Aorta (tissue), 5 donors: ENCODE data around the gene CRYBA1. TPM values are rescaled to one million over a fixed set of nuclear protein-coding genes. Genes with fewer than 3 reads are reported as not detected.

Experiments
- ATAC-seq: fragments of 200-7000 bp; cut with Tn5 transposase; one replicate; pipeline ENCODE4 v1.9.1; 2022; ENCODE audit warnings: moderate library complexity; ENCODE audit not compliant: low FRiP score
- DNase-seq, 2 donors: peaks; one replicate each; pipeline ENCODE4 v3.0.0-alpha.2; 2020
- H3K27ac ChIP-seq, 2 donors: one replicate each; pipeline ENCODE4 v1.5.1; 2013; ENCODE audit warnings: low read length in 2 of 2, mild to moderate bottlenecking in 2 of 2, moderate library complexity in 2 of 2, control low read depth in 1 of 2, inconsistent platforms in 1 of 2, low read depth in 1 of 2
- H3K27me3 ChIP-seq, 2 donors: one replicate each; pipeline ENCODE4 v1.6.1; 2013; ENCODE audit warnings: control low read depth in 1 of 2, low read length in 1 of 2, mild to moderate bottlenecking in 1 of 2, moderate library complexity in 1 of 2; ENCODE audit not compliant: insufficient read depth in 2 of 2, control insufficient read depth in 1 of 2
- H3K36me3 ChIP-seq, 2 donors: one replicate each; pipeline ENCODE4 v1.6.1; 2013; ENCODE audit warnings: control low read depth in 1 of 2, low read length in 1 of 2, mild to moderate bottlenecking in 1 of 2; ENCODE audit not compliant: insufficient read depth in 2 of 2, control insufficient read depth in 1 of 2
- H3K4me1 ChIP-seq, 2 donors: one replicate each; pipeline ENCODE4 v1.6.1; 2013; ENCODE audit warnings: low read length in 2 of 2, control low read depth in 1 of 2, mild to moderate bottlenecking in 1 of 2, moderate library complexity in 1 of 2; ENCODE audit not compliant: insufficient read depth in 2 of 2, control insufficient read depth in 1 of 2
- H3K4me3 ChIP-seq, 2 donors: one replicate each; pipeline ENCODE4 v1.5.1; 2013; ENCODE audit warnings: low read length in 2 of 2, control low read depth in 1 of 2, mild to moderate bottlenecking in 1 of 2
- H3K9me3 ChIP-seq: one replicate; pipeline ENCODE4 v1.6.1; 2013; ENCODE audit warnings: mild to moderate bottlenecking, low read length; ENCODE audit not compliant: control insufficient read depth
- WGBS, 2 donors: extraction: QIAGEN DNeasy Blood & Tissue Kit; methylation state at CpG; one replicate each; pipeline ENCODE4 v1.1.7; 2013; 5-methylcytosine and 5-hydroxymethylcytosine counted together
- intact Hi-C, 2 donors: fragments of 100-400 bp; cut with DNase I; formaldehyde crosslinking; loops; one replicate each; pipeline versions ENCODE4 v1.14.2 to v1.15.0; 2022
- polyA plus RNA-seq, 2 donors: library from polyadenylated mRNA; stranded (reverse); fragments of 200-250 nt; gene quantifications; one replicate each; pipeline ENCODE4 v1.2.3, GENCODE V29; 2013
- total RNA-seq, 2 donors: library from RNA; stranded (reverse); fragmentation: NEBNext Ultra II Directional; extraction: Animal tissue kit (Norgen Biotek cat#: 25700); gene quantifications; one replicate each; pipeline ENCODE4 v1.2.1, GENCODE V29; 2021
- donor health status: healthy with polysubstance abuse.
- donor health status: Bipolar disorder and iron deficiency.
- donor health status: DM: no; HTN: no; CAD: no.
- donor health status: DM: no; HTN: no; CAD: no.
- donor health status: DM: yes; HTN: yes; CAD: no.

Gene CRYBA1
- total and polyA plus RNA-seq, 4 donors: not detected

- ATAC-seq: no peak
- Histone ChIP-seq H3K36me3 (no peaks in the 10 kb centered on the region), H3K4me3 (no peak overlapping the region), H3K4me1 (peaks cover 6 to 10% of the 10 kb centered on the region in 2 donors), H3K9me3 (no peaks in the 10 kb centered on the region), H3K27me3 (no peaks in the 10 kb centered on the region), H3K27ac (no peak overlapping the region)
- no peak for DNase-seq
- 94 to 100% methylated on average over 1 of the region's 1 CpG for WGBS, 2 donors
- intact Hi-C loops: no loop called here
Observed at GRCh38 chr17:29242051-29242450, 4.6 kb upstream of the CRYBA1 start.

DNA sequence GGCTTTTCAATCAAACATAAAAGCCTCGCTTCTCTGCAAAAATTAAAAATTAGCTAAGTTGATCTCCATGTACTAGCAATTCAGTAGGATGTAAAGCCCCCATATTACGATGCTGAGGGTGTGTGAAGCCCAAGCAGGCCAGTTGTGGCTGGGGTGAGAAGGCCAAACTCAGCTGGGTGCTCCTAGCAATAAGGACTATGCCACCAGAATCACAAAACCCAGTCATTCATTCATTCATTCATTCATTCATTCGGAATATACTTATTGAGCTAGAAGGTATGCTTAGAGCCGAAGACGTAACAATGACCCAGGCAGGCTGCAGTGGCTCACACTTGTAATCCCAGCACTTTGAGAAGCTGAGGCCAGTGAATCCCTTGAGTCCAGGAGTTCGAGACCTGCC lies 3.9 kb upstream of the CRYBA1 start:
- H3K9me3 ChIP-seq: no peaks in the 10 kb centered on the region
- ATAC-seq (no peak), DNase-seq (no peak)
- WGBS, 2 donors: 97 to 98% methylated on average over 6 of the region's 6 CpGs
- no peak overlapping the region for H3K4me3 ChIP-seq
- H3K27me3 ChIP-seq: no peaks in the 10 kb centered on the region
- intact Hi-C loops: no loop called here
- H3K4me1 ChIP-seq: peaks cover 6 to 9% of the 10 kb centered on the region in 2 donors
- no peak overlapping the region for H3K27ac ChIP-seq
- no peaks in the 10 kb centered on the region for H3K36me3 ChIP-seq

- Histone ChIP-seq H3K36me3 (no peaks in the 10 kb centered on the region), H3K9me3 (no peaks in the 10 kb centered on the region), H3K27me3 (no peaks in the 10 kb centered on the region), H3K4me1 (peaks cover 6 to 9% of the 10 kb centered on the region in 2 donors), H3K27ac (no peak overlapping the region), H3K4me3 (no peak overlapping the region)
- no peak for ATAC-seq
- intact Hi-C loops: no loop called here
- 76 to 79% methylated on average over 4 of the region's 4 CpGs for WGBS, 2 donors
- no peak for DNase-seq
Observed at GRCh38 chr17:29243792-29244191, 2.9 kb upstream of the CRYBA1 start.

DNA sequence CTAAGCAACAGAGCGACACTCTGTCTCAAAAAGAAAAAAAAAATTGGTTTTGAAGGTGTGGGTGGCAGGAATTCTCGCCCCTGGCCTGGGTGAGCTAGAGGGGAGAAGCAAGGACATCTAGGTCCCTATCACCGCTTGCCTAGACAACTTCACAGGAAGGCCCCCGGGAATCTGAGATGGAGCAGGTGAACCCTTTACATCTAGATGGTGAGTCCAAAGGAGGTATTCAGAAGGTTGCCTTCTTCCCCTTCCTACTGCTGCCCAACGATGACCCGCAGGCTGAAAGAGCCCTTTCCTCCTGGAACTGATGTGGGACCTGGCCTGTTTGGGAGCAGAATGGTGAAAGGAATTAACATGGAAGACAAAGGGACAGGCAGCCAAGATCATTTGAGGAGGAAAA lies 1.3 kb upstream of the CRYBA1 start:
- intact Hi-C loops: no loop called here
- WGBS, 2 donors: 95 to 98% methylated on average over 6 of the region's 6 CpGs
- DNase-seq: no peak
- H3K27ac ChIP-seq: no peak overlapping the region
- no peak overlapping the region for H3K4me3 ChIP-seq
- H3K4me1 ChIP-seq: peaks cover 5 to 8% of the 10 kb centered on the region in 2 donors
- H3K36me3 ChIP-seq: no peaks in the 10 kb centered on the region
- ATAC-seq: no peak
- H3K27me3 ChIP-seq: no peaks in the 10 kb centered on the region
- no peaks in the 10 kb centered on the region for H3K9me3 ChIP-seq

DNA sequence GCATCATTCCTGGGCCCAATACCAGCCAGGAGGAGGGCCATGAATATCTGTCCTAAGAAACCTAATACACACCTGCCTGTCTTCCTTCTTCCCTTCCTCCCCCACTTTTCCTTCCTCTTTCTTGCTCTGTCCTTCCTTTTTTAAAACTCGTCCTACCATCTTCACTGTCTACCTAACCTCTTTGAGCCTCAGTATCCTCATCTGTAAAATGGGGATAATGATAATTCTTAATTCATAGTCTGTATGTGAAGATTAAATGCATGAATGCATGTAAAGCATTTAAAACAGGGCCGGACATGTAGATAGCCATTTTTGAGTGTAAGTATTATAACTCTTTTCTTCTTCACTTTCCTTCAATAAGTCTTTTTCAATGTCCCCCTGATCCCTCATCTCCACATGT lies 560 bp downstream of the CRYBA1 start:
- H3K36me3 ChIP-seq: no peaks in the 10 kb centered on the region
- H3K4me3 ChIP-seq: no peak overlapping the region
- DNase-seq (no peak), ATAC-seq (no peak)
- H3K4me1 ChIP-seq: no peaks in the 10 kb centered on the region
- no peak overlapping the region for H3K27ac ChIP-seq
- H3K27me3 ChIP-seq: no peaks in the 10 kb centered on the region
- H3K9me3 ChIP-seq: no peaks in the 10 kb centered on the region
- intact Hi-C loops: no loop called here
- WGBS, 2 donors: 85 to 91% methylated on average over 2 of the region's 2 CpGs

DNA sequence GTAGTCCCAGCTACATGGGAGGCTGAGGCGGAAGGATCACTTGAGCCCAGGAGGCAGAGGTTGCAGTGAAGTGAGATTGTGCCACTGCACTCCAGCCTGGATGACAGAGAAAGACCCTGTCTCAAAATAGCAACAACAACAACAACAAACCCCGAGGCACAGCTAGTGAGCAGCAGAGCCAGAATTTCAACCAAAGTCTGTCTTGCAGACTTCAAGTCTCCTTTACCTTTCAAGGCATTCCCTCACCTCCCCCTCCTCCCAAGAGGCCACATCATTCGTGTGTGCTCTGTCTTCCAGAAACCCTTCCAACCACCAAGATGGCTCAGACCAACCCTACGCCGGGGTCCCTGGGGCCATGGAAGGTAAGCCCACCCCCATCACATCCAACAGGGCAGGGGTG lies 2.2 kb downstream of the CRYBA1 start:
- Histone ChIP-seq H3K36me3 (no peaks in the 10 kb centered on the region), H3K9me3 (no peaks in the 10 kb centered on the region), H3K27me3 (no peaks in the 10 kb centered on the region), H3K4me1 (peaks cover 0 to 4% of the 10 kb centered on the region in 2 donors), H3K4me3 (no peak overlapping the region), H3K27ac (no peak overlapping the region)
- 66 to 67% methylated on average over 5 of the region's 5 CpGs for WGBS, 2 donors
- ATAC-seq (no peak), DNase-seq (no peak)
- intact Hi-C loops: no loop called here

GRCh38 chr17:29250666-29251065 lies 4.0 kb downstream of the CRYBA1 start:
- H3K36me3 ChIP-seq: no peaks in the 10 kb centered on the region
- H3K9me3 ChIP-seq: no peaks in the 10 kb centered on the region
- ATAC-seq (no peak), DNase-seq (no peak)
- WGBS, 2 donors: 79 to 88% methylated on average over 1 of the region's 1 CpG
- no peak overlapping the region for H3K27ac ChIP-seq
- intact Hi-C loops: loop anchor here in 1 of 2 donors (5.0 kb wide), 1 partner anchor 42 kb away; the partner anchor contains the start of gene NUFIP2
- H3K27me3 ChIP-seq: no peaks in the 10 kb centered on the region
- H3K4me3 ChIP-seq: no peak overlapping the region
- H3K4me1 ChIP-seq: peaks cover 2 to 4% of the 10 kb centered on the region in 2 donors

DNA sequence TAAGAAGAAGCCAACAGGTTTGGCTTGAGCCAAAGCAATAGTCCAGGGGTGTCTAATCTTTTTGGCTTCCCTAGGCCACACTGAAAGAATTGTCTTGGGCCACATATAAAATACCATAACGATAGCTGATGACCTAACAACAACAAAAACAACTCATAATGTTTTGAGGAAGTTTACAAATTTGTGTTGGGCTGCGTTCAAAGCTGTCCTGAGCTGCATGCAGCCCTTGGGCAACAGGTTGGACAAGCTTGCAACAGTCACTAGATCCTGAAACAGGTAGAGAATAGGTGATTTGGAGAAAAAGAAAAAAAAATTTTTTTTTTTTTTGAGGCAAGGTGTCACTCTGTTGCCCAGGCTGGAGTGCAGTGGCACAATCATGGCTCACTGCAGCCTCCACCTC lies 4.5 kb downstream of the CRYBA1 start:
- ATAC-seq: no peak
- intact Hi-C loops: loop anchor here in 1 of 2 donors (5.0 kb wide), 1 partner anchor 41 kb away; the partner anchor contains the start of gene NUFIP2
- no peaks in the 10 kb centered on the region for H3K27me3 ChIP-seq

DNA sequence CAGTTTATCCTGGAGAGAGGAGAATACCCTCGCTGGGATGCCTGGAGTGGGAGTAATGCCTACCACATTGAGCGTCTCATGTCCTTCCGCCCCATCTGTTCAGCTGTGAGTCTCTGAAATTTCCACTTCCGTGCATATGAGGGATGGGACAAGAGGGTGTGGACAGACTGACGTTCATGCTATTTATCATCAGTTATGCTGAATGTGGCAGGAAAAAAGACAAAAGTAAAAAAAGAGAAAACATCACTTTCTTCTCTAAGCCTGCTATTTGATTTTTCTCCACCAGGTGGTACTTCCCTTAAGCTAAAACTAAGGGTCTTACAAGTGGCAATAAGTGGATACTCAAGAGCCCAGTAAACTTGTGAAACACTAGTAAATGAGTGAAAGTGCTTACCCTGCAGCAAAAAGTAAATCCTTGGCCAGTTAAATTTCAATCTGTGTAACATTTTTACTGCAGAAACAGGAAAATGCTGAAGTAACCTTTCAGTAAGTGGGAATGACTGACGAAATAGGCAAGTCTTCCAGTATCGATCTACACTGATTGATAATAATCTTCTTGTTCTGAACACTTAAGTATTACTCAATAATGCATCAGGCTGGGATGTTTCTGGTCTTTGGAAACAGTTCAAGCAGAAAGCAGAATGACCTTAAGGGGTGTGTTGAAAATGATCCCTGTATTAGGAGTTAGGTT lies 5.6 kb downstream of the CRYBA1 start:
- 63 to 66% methylated on average over 7 of the region's 7 CpGs for WGBS, 2 donors

More for the DNA sequence above, 4.5 kb downstream of the CRYBA1 start:
- Histone ChIP-seq H3K27ac (no peak overlapping the region), H3K36me3 (no peaks in the 10 kb centered on the region), H3K4me1 (peaks cover 2 to 4% of the 10 kb centered on the region in 2 donors), H3K9me3 (no peaks in the 10 kb centered on the region), H3K4me3 (no peak overlapping the region)
- no peak for DNase-seq
- WGBS, 2 donors: 53 to 61% methylated on average over 2 of the region's 2 CpGs

More for the DNA sequence above, 5.6 kb downstream of the CRYBA1 start:
- ATAC-seq (no peak), DNase-seq (no peak)
- Histone ChIP-seq H3K4me1 (peaks cover 2 to 4% of the 10 kb centered on the region in 2 donors), H3K27ac (peak overlapping the region; percentile 9 to 71), H3K4me3 (no peak overlapping the region), H3K9me3 (no peaks in the 10 kb centered on the region), H3K36me3 (no peaks in the 10 kb centered on the region), H3K27me3 (no peaks in the 10 kb centered on the region)
- intact Hi-C loops: loop anchor here in 1 of 2 donors (5.0 kb wide), 1 partner anchor 40 kb away; the partner anchor contains the start of gene NUFIP2
